WTC11 (cell line): ENCODE measurements around the gene DDI2. TPM values are rescaled to one million over a fixed set of nuclear protein-coding genes. Genes with fewer than 3 reads are reported as not detected.

Experiments
- ATAC-seq: fragments of 200-7000 bp; cut with Tn5 transposase; 2 replicates; pipeline ENCODE4 v1.10.0; 2021; ENCODE audit warnings: mild to moderate bottlenecking, moderate library complexity
- CTCF ChIA-PET: fragments of 300-600 bp; sonication (Branson Sonifier 250); formaldehyde crosslinking; loops from one replicate; lab custom pipeline; 2021; ENCODE audit warnings: antibody characterized with exemption; lab: Charles Lee
- POLR2A ChIA-PET: fragments of 350-600 bp; sonication (Branson Sonifier 250); formaldehyde crosslinking; loops from one replicate; lab custom pipeline; 2021; ENCODE audit warnings: antibody characterized with exemption; lab: Charles Lee
- DNase-seq: peaks from one replicate; pipeline ENCODE4 v3.0.0; 2021; ENCODE audit warnings: low spot score
- H3K27ac Mint-ChIP-seq: 2 replicates; pipeline ENCODE4 v1.8.0; 2021; ENCODE audit warnings: mixed read lengths
- H3K27me3 Mint-ChIP-seq: 2 replicates; pipeline ENCODE4 v1.8.0; 2021; ENCODE audit warnings: low read depth, mild to moderate bottlenecking, moderate library complexity, mixed read lengths
- H3K36me3 Mint-ChIP-seq: 2 replicates; pipeline ENCODE4 v1.8.0; 2021; ENCODE audit warnings: mixed read lengths
- H3K4me1 Mint-ChIP-seq: 2 replicates; pipeline ENCODE4 v1.8.0; 2022; ENCODE audit warnings: mixed read lengths
- H3K4me3 Mint-ChIP-seq: 2 replicates; pipeline ENCODE4 v1.8.0; 2021; ENCODE audit warnings: mild to moderate bottlenecking, moderate library complexity, mixed read lengths
- H3K9me3 Mint-ChIP-seq: 2 replicates; pipeline ENCODE4 v1.8.0; 2021; ENCODE audit warnings: mixed read lengths
- AFF4 ChIP-seq: sonication (generic); formaldehyde crosslinking; IDR thresholded peaks from 2 replicates; pipeline ENCODE4 v1.8.1; 2023; ENCODE audit warnings: mild to moderate bottlenecking, missing genetic modification reagents, borderline replicate concordance
- ARID4B ChIP-seq: sonication (generic); formaldehyde crosslinking; IDR thresholded peaks from 2 replicates; pipeline ENCODE4 v1.8.0; 2023; ENCODE audit warnings: missing genetic modification reagents, mild to moderate bottlenecking, borderline replicate concordance
- CDX4 ChIP-seq: fragments of 250-450 bp; sonication (Bioruptor Pico); IDR thresholded peaks from 2 replicates; pipeline ENCODE4 v1.9.0; 2021; ENCODE audit warnings: moderate library complexity, mild to moderate bottlenecking, inconsistent platforms, borderline replicate concordance
- E2F5 ChIP-seq: sonication (generic); formaldehyde crosslinking; IDR thresholded peaks from 2 replicates; pipeline ENCODE4 v1.8.1; 2022; ENCODE audit warnings: mild to moderate bottlenecking, moderate library complexity, missing genetic modification reagents
- HMGXB4 ChIP-seq: sonication (generic); formaldehyde crosslinking; IDR thresholded peaks from 2 replicates; pipeline ENCODE4 v1.8.1; 2023; ENCODE audit warnings: mild to moderate bottlenecking, moderate library complexity, missing genetic modification reagents
- IRF2 ChIP-seq: sonication (generic); formaldehyde crosslinking; IDR thresholded peaks from 2 replicates; pipeline ENCODE4 v1.8.0; 2022; ENCODE audit warnings: low read depth, missing genetic modification reagents, borderline replicate concordance
- KAT7 ChIP-seq: sonication (generic); formaldehyde crosslinking; IDR thresholded peaks from 2 replicates; pipeline ENCODE4 v1.8.1; 2023; ENCODE audit warnings: missing genetic modification reagents, mild to moderate bottlenecking, borderline replicate concordance
- MXD4 ChIP-seq: fragments of 250-450 bp; sonication (Bioruptor Pico); IDR thresholded peaks from 2 replicates; pipeline ENCODE4 v1.8.0; 2021; ENCODE audit warnings: mild to moderate bottlenecking, moderate library complexity, borderline replicate concordance
- RELA ChIP-seq: sonication (generic); formaldehyde crosslinking; IDR thresholded peaks from 2 replicates; pipeline ENCODE4 v1.8.1; 2022; ENCODE audit warnings: missing genetic modification reagents, mild to moderate bottlenecking, borderline replicate concordance
- STAT6 ChIP-seq: sonication (generic); formaldehyde crosslinking; conservative IDR thresholded peaks from 2 replicates; pipeline ENCODE4 v1.8.1; 2023; ENCODE audit warnings: mild to moderate bottlenecking, low read depth, missing genetic modification reagents, moderate library complexity
- TEAD1 ChIP-seq: sonication (generic); formaldehyde crosslinking; IDR thresholded peaks from 2 replicates; pipeline ENCODE4 v1.8.0; 2022; ENCODE audit warnings: mild to moderate bottlenecking, missing genetic modification reagents
- ZBTB43 ChIP-seq: sonication (generic); formaldehyde crosslinking; IDR thresholded peaks from 2 replicates; pipeline ENCODE4 v1.8.1; 2023; ENCODE audit warnings: mild to moderate bottlenecking, missing genetic modification reagents
- ZMAT4 ChIP-seq: fragments of 250-450 bp; sonication (Bioruptor Pico); IDR thresholded peaks from 2 replicates; pipeline ENCODE4 v1.9.0; 2021; ENCODE audit warnings: mild to moderate bottlenecking
- ZNF263 ChIP-seq: sonication (generic); formaldehyde crosslinking; IDR thresholded peaks from 2 replicates; pipeline ENCODE4 v1.8.1; 2022; ENCODE audit warnings: low read depth, mild to moderate bottlenecking, moderate library complexity, missing genetic modification reagents
- ZNF416 ChIP-seq: fragments of 250-450 bp; sonication (Bioruptor Pico); IDR thresholded peaks from 2 replicates; pipeline ENCODE4 v1.9.0; 2021; ENCODE audit warnings: mild to moderate bottlenecking, inconsistent platforms
- total RNA-seq: library from RNA; stranded (reverse); gene quantifications from 3 replicates; pipeline ENCODE4 v1.2.3, GENCODE V29; 2021

Gene DDI2
- total RNA-seq, 1 experiment from 2014 or later: 34.2 TPM

- 0 out of 2 replicates have a peak overlapping the region, but pooled peaks have one; percentile 7 for H3K27ac Mint-ChIP-seq
- H3K27me3 Mint-ChIP-seq: no peaks in the 10 kb centered on the region
- TF ChIP-seq KAT7 (CRISPR knock-in tag) (no peak), ZMAT4 (CRISPR knock-in tag) (no peak), E2F5 (CRISPR knock-in tag) (no peak), ZNF416 (CRISPR knock-in tag) (no peak)
- no peak overlapping the region for H3K4me3 Mint-ChIP-seq
- H3K4me1 Mint-ChIP-seq: no peaks in the 10 kb centered on the region
- POLR2A ChIA-PET: no interaction called here
- ATAC-seq: no peak
- CTCF ChIA-PET: no interaction called here
- peaks cover 77% of the 10 kb centered on the region for H3K36me3 Mint-ChIP-seq
- H3K9me3 Mint-ChIP-seq: no peaks in the 10 kb centered on the region
- no peak for DNase-seq
Observed at GRCh38 chr1:15640667-15641066, 23.4 kb downstream of the DDI2 start.

GRCh38 chr1:15649937-15650336 lies 32.7 kb downstream of the DDI2 start:
- POLR2A ChIA-PET: no interaction called here
- DNase-seq (no peak), ATAC-seq (no peak)
- no peak overlapping the region for H3K27ac Mint-ChIP-seq
- no peak for TF ChIP-seq CDX4 (CRISPR knock-in tag)
- TF ChIP-seq RELA (CRISPR knock-in tag): no peak
- TF ChIP-seq ARID4B (CRISPR knock-in tag): no peak
- no peak for TF ChIP-seq E2F5 (CRISPR knock-in tag)
- no peak for TF ChIP-seq HMGXB4 (CRISPR knock-in tag)
- TF ChIP-seq AFF4 (CRISPR knock-in tag): no peak
- no peak for TF ChIP-seq TEAD1 (CRISPR knock-in tag)
- no peak for TF ChIP-seq ZNF416 (CRISPR knock-in tag)
- no peak for TF ChIP-seq ZBTB43 (CRISPR knock-in tag)
- no peak for TF ChIP-seq ZNF263
- TF ChIP-seq STAT6 (CRISPR knock-in tag): no peak
- no peak for TF ChIP-seq MXD4 (CRISPR knock-in tag)
- TF ChIP-seq IRF2 (CRISPR knock-in tag): no peak
- no peak overlapping the region for H3K4me3 Mint-ChIP-seq
- CTCF ChIA-PET: no interaction called here
- no peaks in the 10 kb centered on the region for H3K4me1 Mint-ChIP-seq
- H3K9me3 Mint-ChIP-seq: no peaks in the 10 kb centered on the region
- no peaks in the 10 kb centered on the region for H3K27me3 Mint-ChIP-seq
- peaks cover 61% of the 10 kb centered on the region for H3K36me3 Mint-ChIP-seq
